Measurements from ENCODE around the gene CST11. TPM values are rescaled to one million over a fixed set of nuclear protein-coding genes. Genes with fewer than 3 reads are reported as not detected.
A peak's percentile ranks its signal among the peaks of the same experiment; 100 is the strongest.

The CST11 gene
- total and polyA plus RNA-seq, 11 donors, result not detected

DNA sequence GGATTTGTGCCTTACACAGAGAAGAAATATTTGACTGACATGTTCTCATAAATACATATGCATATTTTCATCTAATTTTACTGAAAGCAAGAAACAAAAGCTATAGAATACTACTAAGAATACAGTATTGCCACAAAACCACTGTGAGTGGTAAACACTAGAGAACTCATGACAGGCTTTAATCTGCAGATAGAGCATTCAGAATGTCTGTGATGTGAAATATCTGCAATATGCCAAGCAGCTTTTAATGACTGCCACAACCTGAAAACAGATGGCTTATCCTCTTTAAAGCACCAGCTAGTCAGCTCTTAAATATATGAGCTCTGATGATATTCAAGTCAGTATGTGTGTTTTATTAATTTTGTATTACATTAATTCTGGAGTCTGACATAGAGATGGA is 34.8 kb downstream of the CST11 start:
- intact Hi-C loops (cut with DNase I), result loop anchor here in 4 of 10 donors (2.0 to 10.0 kb wide), 3 partner anchors 53 to 56 kb away; partner anchors contain the start of gene GZF1 (in 4 of the 4)
- peak overlapping the region in 2 of 12 donors; percentile 6 to 21 for H3K27ac ChIP-seq

DNA sequence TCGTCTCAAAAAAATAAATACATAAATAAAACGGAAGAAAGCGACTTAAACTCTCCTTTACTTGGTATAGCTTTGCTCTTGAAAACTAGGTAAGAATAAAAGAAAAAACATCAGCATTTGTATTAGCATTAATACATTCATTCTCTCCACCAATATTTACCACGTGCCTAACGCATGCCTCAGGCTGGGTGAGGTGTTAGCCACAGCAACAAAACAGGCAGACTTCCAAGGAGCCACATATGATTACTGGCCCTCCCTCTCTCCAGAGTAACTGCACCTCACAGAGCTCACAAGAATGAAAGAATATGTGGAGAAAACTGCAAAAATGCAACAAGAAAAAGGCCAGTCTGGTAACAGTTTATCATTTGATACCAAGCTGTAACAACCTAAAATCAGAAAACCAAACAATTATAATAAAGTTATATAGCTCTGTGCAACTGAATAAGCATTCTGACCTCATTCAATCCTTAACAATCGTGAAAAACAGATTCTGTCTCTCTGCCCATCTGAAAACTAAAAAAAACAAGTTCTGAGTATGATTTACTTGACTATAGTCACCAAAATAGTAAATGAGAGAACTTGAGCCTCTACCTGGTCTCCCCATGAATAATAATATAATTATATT is 36.6 kb downstream of the CST11 start:
- no peaks in the 10 kb centered on the region for H3K9me3 ChIP-seq
- H3K27me3 ChIP-seq, result no peaks in the 10 kb centered on the region
- H3K27ac ChIP-seq, result no peak overlapping the region
- no peak for TF ChIP-seq POLR2A (IDR thresholded peaks at IDR 0.05)
- no peak for TF ChIP-seq CTCF (IDR thresholded peaks at IDR 0.05)
- DNase-seq (no peak), ATAC-seq (peak in 1 of 4 donors; percentile 31)
- H3K4me3 ChIP-seq, result no peak overlapping the region
- 64 to 73% (median 69%) methylated on average over 6 of the region's 6 CpGs for WGBS, 4 donors
- H3K4me1 ChIP-seq, result peaks cover 0 to 69% (median 34%) of the 10 kb centered on the region in 12 donors
- intact Hi-C loops (cut with DNase I), result loop anchor here in 4 of 10 donors (2.0 to 10.0 kb wide), 3 partner anchors 51 to 54 kb away; partner anchors contain the start of gene GZF1 (in 4 of the 4)
- H3K36me3 ChIP-seq, result peaks cover 0 to 3% (median 0%) of the 10 kb centered on the region in 9 donors

More for the DNA sequence above, 34.8 kb downstream of the CST11 start:
- no peak for ATAC-seq
- H3K4me1 ChIP-seq, result peaks cover 0 to 60% (median 28%) of the 10 kb centered on the region in 12 donors
- no peak overlapping the region for H3K4me3 ChIP-seq
- TF ChIP-seq POLR2A (IDR thresholded peaks at IDR 0.05), result no peak
- no peak for TF ChIP-seq CTCF (IDR thresholded peaks at IDR 0.05)
- H3K9me3 ChIP-seq, result no peaks in the 10 kb centered on the region
- DNase-seq, result no peak
- no peaks in the 10 kb centered on the region for H3K27me3 ChIP-seq
- H3K36me3 ChIP-seq, result peaks cover 0 to 1% (median 0%) of the 10 kb centered on the region in 9 donors

GRCh38 chr20:23415555-23415954 is 37.1 kb downstream of the CST11 start:
- Histone ChIP-seq H3K4me3 (no peak overlapping the region), H3K9me3 (no peaks in the 10 kb centered on the region), H3K4me1 (peaks cover 0 to 74% (median 38%) of the 10 kb centered on the region in 12 donors), H3K27me3 (no peaks in the 10 kb centered on the region), H3K36me3 (peaks cover 0 to 3% (median 0%) of the 10 kb centered on the region in 9 donors), H3K27ac (no peak overlapping the region)
- 92 to 94% (median 93%) methylated on average over 5 of the region's 5 CpGs for WGBS, 4 donors
- no peak for TF ChIP-seq POLR2A (IDR thresholded peaks at IDR 0.05)
- no peak for TF ChIP-seq CTCF (IDR thresholded peaks at IDR 0.05)
- intact Hi-C loops (cut with DNase I), result loop anchor here in 3 of 10 donors (5.0 to 10.0 kb wide), 2 partner anchors 51 to 53 kb away; partner anchors contain the start of gene GZF1 (in 3 of the 3)
- DNase-seq (no peak), ATAC-seq (no peak)

DNA sequence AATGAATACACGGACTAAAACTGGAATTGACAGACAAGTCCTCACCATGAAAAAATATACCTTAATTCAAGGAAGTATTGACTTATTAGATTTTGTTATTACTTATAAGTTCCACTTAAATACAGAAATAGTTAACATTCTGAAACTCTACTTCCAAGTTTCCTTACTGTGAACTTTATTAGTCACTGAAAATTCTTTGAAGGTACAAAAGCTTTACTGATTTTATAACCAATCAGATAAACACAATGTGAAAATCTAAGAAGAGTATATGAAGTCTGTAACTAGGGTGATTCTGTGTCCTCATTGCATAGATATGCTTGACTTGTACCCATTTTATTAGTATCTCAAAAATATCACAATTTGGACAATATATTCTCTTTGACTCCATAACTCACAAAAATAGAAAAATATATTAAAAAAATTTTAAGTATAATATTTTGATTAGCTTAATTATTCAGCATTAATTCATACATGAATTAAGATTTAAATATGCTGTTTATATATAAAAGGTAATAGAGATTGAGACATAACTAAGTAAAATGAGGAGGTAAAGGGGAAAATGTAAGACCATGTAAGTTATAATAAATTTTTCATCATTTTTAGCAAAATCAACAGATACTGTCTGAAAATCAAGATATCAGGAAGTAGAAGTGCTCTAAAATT is 38.0 kb downstream of the CST11 start:
- TF ChIP-seq CTCF (IDR thresholded peaks at IDR 0.05), result no peak
- no peak for TF ChIP-seq POLR2A (IDR thresholded peaks at IDR 0.05)
- no peak overlapping the region for H3K4me3 ChIP-seq
- ATAC-seq, result no peak
- peaks cover 0 to 75% (median 39%) of the 10 kb centered on the region in 12 donors for H3K4me1 ChIP-seq
- no peak for DNase-seq
- 61 to 71% (median 68%) methylated on average over 1 of the region's 1 CpG for WGBS, 4 donors
- no peak overlapping the region for H3K27ac ChIP-seq
- H3K27me3 ChIP-seq, result no peaks in the 10 kb centered on the region
- no peaks in the 10 kb centered on the region for H3K9me3 ChIP-seq
- peaks cover 0 to 3% (median 0%) of the 10 kb centered on the region in 9 donors for H3K36me3 ChIP-seq
- intact Hi-C loops (cut with DNase I), result loop anchor here in 4 of 10 donors (5.0 to 10.0 kb wide), 2 partner anchors 50 to 52 kb away; partner anchors contain the start of gene GZF1 (in 4 of the 4)
